HK-2 (cell line): ENCODE results near the gene MS4A4A.

Experiments
- DNase-seq: peaks from one replicate; pipeline ENCODE4 v3.0.0-alpha.2; 2018; ENCODE audit not compliant: unreplicated experiment

The MS4A4A gene

GRCh38 chr11:60347084-60347797, 66.8 kb downstream of the MS4A4A start:
- DNase-seq = no peak

- DNase-seq = no peak
These were observed 67.7 kb downstream of the MS4A4A start for GRCh38 chr11:60348116-60348515.

GRCh38 chr11:60349990-60350389, 69.5 kb downstream of the MS4A4A start:
- no peak for DNase-seq

GRCh38 chr11:60357771-60358170, 77.3 kb downstream of the MS4A4A start:
- DNase-seq = no peak
